NK-92 treated with Interleukin-12 subunit alpha and Interleukin-12 subunit beta, amount 100 ng/mL, for 24 hours (cell line): ENCODE data around the gene ZNF622.
"Not testable (repeated sequence)": the region's sequence is repeated elsewhere in the genome, so short reads cannot be mapped to it uniquely, and the experiment has no call there.

Source experiments
- DNase-seq: peaks from one replicate; lab custom pipeline; 2025; lab: John Stamatoyannopoulos, UW

Gene ZNF622

DNA sequence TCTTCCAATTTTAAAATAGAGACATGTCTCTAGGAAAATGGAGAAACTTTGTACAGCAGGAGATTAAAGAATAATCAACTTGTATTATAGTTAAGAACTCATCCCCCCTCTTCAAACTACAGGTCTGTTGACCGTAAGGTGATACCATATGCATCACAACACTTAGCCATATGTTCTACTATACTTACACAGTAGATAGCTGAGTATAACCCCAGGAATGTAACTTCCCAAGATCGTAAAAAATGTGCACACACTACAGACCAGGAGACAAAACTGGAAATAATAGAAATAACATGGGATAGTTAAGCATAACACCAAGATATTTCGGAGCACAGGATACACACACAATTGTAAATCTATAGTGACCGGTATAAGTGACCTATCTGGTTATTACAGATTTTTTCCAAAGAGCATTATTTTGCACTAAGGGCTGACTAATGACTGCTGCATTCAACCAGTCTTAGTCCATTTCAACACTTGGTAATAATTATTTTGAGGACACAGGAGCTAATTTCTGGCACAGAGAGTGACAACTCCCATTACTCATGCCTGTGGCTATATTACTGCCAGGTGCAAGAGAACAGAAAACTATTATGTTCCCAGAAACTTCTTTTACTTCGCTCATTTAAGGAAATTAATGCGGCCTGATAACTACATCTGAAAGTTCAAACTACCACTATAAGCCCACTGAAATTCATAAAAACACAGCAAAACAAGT, 15.4 kb upstream of the ZNF622 start:
- DNase-seq: no peak

DNA sequence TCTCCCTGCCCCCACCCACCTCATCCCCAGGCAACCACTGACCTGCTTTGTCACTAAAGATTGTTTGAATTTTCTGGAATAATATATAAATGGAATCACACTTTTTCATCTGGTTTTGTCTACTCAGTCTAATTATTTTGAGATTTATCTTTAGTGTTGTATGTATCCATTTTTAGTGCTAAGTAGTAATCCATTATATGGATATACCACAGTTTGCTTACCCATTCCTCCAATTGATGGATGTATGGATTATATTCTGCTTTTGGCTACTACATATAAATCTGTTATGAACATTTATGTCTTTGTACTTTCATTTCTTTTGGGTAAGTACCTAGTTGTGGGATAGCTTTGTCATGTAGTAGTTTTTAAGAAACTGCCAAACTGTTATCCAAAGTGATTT, 14.5 kb upstream of the ZNF622 start:
- DNase-seq: no peak

DNA sequence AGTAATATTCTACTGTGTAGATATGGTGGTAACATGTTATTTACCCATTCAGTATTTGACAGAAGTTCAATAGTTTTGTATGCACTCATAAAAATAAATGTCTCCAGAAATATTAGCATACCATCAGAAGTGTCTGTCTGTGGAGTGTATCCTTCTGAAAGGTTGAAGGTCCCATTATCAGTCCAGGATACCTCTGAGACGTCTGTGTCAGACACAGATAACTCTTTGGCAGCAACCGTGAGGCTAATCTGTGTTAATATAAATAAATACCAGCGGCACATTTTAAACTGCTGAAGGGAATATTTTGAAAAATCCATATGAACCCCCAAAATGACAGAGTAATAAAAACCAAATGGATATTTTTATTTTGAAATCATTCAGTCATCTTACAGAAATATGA, 11.9 kb upstream of the ZNF622 start:
- DNase-seq: no peak

DNA sequence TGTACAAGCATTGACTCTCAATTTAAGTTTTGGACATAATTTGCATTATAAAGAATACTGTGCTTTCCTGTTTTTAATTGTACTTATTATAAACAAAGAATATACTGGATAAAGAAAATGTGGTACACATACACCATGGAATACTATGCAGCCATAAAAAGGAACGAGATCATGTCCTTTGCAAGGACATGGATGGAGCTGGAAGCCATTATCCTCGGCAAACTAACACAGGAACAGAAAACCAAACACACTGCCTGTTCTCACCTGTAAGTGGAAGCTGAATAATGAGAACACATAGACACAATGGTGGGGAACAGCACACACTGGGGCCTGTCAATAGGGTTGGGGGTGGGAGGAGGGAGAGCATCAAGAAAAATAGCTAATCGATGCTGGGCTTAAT, 10.8 kb upstream of the ZNF622 start:
- not testable (repeated sequence) for DNase-seq

DNA sequence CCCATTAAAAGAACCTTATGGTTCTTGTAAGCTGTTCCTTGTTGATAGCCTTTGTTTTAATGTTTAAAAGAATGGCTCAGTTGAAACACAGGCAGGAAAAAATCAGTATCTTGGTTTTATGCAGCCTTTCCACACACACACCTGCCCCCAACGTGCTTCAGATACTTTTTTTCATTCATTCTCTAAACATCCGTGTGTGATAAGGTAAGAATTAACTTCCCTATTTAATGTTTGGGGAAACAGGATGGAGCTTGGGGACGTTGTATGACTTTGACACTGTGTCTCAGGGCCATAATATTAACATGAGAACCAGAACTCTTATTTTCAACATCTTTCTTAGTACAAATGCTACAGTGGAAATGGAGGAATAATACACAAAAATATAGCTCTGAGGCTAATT, 5.8 kb upstream of the ZNF622 start:
- no peak for DNase-seq

DNA sequence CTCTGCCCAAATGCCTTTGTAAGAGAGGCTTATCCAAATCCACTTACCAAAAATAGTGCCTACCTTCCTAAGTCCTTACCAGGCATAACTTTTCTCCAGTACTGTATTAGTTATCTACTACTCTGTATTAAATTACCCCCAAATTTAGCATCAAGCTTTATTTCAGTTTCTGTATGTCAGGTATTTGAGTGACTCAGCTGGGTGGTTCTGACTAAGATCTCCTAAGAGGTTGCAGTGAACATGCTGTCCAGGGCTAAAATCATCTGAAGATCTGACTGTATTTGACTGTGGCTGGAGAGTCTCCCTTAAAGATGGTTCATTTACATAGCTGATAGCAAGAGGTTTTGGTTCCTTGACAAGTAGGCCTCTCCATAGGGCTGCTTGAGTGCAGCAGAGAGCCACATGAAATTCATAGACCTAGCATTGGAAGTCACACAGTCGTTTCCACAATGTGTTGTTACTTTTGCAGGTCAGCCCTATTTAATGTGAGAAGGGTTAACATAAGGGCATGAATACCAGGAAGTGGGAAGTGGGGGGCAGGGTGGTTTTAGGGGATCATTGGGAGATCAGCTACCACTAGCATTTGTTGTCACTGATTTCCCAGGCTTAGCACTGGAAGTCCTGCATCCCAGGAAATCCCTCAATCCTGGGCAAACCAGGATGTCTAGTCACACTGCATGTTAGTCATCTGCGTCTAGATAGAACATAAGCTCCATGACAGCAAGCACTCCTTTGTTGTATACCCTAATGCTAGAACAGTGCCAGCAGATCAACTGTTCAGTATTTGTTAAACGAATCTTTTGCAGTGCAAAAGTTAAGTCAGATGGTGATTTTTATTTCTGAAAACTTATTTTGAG, 2.0 kb upstream of the ZNF622 start:
- DNase-seq: no peak

DNA sequence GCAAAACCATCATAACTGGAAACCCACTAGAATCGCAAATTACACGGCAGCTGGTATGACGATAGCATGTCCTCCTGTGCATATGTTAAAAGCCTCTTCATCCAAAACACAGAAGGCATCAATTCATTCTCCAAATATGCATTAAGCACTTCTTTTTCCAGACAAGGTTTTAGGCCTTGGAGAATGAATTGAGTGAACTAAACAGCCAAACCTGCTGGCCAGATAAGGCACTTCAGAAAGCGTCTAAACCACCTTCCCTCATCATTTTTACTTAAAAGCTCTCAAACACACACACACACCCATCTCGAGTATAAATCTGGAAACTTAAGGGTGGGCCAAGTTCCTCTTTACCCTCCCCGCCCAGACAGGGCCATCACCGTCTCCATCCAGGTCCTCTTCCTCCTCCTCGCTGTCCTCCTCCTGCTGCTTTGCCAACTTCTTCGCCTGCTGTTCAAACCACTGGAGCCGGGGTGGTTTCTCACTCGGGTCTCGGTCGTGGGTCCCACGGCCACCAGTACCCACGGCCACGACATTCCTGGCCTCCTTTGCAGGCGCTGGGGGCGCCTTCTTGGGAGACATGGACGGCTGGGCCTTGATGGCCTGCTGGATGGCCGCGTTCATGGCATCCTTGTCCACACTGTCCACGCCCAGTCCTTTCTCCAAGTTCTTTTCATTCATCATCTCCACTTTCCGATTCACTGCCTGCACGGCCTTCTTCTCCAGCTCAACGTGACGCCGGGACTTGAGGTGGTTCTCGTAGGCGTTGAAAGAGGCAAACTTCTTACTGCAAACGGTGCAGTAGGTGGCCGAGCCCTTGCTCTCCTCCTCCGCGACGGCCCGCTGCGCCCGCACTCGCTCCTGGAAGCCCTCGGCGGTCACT, 696 bp downstream of the ZNF622 start:
- DNase-seq: peak; percentile 14

DNA sequence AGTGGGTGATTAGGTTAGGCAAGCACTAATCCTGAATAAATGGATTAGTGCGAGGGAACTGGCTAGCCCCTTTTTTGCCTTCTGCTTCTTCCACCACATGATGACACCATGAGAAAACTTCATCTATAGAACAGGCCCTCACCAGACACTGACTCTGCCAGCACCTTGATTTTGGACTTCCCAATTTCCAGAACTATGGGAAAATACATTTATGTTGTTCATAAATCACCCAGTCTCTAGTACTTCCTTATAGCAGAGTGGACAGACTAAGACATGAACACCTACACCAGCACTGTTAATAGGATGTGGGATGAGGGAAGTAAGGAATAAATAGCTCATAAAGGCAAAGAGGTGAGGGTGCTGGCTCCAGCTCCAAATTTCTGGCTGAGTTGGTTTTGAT, 1.4 kb downstream of the ZNF622 start:
- no peak for DNase-seq

DNA sequence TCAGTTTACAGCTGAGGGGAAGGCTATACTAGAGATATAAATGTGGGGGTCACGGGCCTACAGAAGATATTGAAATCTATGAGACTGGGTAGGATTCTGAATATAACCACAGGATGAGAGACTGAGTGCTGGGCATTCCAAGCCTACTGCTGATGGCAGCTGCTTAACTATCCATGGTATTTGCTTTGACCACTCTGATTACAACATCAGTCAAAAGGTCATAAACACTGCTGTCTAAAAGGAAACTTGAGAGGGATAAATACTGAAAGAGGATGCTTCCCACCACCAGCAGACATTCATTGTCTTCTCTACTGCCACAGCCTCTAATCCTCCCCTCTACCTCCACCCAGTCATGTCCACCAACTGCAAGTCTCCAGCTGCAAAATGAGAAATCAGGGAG, 3.8 kb downstream of the ZNF622 start:
- no peak for DNase-seq

DNA sequence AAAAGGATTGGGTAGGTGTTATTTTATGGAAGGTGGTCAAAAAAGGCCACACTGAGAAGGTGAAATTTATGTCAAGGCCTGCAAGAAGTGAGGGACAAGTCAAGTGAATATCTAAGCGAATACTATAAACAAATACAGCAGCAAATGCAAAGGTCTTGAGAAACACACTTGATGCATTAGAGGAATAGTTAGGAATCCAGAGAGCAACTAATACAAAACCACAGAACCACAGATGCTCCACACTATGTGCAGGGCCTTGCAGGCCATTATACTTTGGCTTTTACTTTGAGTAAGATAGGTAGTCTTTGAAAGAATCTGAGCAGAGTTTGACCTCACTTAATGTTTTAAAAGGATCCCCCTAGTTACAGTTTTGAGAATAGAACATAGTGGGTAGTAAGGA, 4.6 kb downstream of the ZNF622 start:
- no peak for DNase-seq

DNA sequence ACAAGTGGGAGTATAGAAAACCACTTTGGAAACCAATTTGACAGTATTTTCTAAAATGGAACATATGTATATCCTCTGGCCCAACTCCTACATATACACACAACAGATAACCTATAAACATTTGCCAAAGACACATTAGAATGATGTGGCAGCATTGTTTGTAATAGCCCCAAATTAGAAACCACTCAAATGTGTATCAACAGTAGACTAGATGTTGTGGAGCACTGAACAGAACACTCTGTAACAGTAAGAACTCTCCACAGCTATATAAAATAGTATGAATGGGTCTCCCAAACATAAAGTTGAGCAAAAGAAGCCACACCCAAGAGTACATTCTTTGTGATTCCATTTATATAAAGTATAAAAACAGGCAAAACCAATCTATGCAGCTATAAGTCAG, 6.1 kb downstream of the ZNF622 start:
- DNase-seq: no peak

DNA sequence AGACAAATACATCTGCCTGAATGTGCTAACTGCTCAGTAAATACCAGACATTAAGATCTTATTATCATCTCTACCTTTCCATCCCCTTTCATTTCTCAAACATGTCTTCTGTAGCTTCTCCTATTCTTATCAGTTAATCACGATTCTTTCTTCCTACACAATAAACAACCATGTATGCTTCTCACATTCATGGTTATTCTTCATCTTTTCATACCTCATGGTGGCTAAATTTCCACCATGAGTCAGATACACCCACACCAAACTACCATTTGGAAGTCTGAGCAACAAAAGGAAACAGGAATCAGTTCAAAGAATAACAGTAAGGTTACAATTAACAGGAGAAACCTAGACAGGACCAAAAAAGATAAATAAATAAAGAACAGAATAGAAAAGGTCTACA, 7.7 kb downstream of the ZNF622 start:
- DNase-seq: no peak

DNA sequence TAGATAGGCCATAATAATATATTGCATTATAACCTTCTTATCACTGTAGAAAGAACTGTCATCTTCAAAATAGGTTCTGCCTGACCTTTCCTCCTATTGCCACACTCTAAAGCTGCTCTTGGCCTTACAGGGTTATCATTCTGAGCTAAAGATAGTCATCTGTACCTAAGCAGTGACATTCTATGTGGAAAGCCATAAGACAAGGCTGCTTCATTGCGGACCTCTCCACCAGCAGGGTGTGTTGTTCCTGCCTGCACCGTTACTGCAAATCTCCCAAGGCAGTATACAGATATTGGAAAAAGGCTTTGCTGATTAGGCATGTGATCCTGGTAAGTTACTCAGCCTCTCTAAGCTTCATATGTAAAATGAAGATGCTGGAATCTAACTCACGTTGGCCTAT, 8.1 kb downstream of the ZNF622 start:
- no peak for DNase-seq

DNA sequence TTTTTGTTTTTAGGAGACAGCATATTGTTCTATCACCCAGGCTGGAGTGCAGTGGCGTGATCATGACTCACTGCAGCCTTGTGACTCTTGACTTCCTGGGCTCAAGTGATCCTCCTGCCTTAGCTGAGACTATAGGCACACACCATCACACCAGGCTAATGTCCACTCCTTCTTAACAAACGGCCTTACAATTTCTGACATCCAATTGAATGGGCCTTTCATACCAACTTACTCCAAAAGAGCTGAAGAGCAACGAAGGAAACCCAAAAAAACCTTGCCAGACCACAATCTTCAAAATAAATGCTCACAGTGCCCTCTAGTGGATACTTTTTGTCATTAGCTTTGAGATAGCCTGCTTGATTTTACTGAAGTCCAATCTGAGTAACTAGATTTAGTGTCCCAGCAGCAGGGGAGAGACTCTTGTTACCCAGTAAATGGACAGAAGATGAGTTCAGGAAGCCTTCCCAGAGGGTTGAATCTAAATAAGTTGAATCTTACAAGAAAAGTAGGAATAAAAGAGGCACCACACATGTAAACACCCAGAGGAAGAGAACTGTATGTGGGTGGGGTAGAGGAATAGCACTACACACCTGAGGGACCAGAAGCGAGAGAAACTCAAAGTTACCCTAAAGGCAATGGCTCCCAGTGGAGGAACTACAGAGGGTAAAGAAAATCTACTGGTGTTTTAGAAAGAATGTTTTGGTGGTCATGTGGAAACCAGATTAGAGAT, 9.3 kb downstream of the ZNF622 start:
- peak; percentile 22 for DNase-seq

DNA sequence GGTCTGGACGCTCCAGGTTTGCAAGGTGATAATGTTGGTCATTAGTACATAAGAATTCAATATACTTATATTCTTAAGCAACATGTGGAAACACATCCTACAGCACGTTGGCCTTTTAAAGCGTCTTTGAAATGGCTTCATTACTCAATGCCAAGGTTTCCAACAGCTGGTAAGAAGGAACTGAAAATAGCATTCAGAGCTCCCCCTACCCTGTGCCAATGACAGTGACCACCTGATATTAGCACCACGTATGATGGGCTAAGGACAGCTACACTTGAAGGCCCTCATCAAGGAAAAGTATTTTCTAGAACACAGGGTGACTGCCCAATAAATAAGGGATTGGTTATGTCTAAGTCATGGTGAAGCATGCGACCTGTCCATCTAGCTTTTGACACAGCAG, 9.9 kb downstream of the ZNF622 start:
- DNase-seq: no peak

DNA sequence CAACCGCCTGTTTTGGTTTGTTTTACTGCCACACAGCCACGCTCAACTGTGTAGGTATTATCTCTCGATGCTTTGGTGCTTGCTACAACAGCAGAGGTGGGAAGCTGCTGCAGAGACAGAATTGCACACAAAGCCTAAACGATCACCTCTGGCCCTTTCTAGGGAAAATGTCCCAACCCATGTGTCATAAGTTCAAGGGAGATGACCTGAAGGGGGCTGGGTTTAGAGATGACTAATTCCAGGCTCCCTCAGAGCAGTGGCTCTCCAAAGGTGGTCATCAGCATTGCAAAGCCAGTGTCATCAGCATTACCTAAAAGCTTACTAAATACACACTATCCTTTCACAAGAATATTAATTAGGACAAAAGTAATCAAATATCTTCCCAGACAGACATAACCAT, 10.9 kb downstream of the ZNF622 start:
- no peak for DNase-seq

DNA sequence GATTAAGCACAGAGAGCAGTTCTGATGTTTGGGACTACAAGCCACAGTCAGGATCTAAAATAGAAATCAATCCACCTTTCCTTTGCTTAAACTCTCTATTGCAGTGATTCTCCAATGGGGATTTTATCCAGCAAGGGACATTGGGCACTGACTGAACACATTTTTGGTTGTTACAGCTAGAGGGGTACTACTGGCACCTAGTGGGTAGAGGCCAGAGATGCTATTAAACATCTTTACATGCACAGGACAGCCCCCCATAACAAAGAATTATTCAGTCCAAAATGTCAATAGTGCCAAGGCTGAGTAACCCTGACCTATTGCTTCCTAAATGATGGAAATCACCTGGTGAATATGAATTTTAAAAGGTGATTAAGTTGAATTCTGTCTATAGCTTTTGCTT, 12.0 kb downstream of the ZNF622 start:
- DNase-seq: no peak

DNA sequence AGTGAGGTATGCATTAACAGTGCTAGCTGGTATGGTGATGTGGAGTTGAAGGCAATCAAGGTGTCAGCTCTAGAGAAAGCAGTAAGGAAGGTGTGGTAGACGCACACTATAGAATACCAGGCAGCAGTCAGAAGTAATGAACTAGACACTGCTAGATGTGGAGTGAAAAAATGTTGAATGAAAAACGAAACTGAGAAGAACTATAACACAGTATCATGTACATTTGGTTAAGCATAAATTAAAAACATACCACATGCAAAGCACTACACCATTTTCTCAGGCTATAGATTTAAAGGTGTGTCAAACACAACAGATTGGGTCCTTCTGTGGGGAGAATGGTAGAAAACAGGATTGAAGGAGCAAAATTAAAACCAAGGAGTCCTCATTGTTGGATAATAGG, 15.4 kb downstream of the ZNF622 start:
- no peak for DNase-seq

DNA sequence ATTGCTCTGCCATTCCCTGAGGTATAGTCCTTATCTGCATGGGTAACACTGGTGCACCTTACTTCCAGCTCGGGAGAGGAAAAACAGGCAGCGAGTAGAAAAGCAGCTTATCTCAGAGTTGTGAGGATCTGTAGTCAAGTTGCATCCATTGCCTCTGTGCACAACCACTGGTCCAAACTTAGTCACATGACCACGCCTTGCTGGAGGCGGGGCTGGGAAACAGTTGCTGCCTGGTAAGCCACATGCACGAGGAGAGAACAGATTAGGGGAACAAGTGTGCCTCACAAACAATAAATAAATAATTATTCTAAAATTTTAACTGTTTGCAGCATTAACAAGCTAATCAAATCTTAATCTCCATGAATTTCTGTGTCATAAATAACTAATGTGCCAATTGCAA, 18.6 kb downstream of the ZNF622 start:
- DNase-seq: no peak

DNA sequence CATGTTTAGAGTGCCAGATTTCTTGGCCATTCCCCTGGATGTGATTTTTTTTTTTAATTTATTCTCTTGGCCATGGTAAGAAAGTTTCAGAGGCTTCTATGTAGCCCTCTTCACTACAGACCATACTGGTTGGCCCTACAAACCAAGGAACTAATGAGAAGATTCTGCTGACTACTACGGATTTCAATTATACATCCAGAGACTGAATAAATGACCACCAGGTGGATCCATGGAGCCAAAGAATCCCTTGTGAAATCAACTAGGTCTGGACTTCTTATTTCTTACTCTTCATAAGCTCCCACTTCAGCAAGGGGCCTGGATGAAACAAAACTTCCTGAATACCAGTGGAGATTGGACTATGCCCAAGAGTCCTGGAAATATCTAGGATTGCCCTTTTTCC, 27.6 kb downstream of the ZNF622 start:
- no peak for DNase-seq

DNA sequence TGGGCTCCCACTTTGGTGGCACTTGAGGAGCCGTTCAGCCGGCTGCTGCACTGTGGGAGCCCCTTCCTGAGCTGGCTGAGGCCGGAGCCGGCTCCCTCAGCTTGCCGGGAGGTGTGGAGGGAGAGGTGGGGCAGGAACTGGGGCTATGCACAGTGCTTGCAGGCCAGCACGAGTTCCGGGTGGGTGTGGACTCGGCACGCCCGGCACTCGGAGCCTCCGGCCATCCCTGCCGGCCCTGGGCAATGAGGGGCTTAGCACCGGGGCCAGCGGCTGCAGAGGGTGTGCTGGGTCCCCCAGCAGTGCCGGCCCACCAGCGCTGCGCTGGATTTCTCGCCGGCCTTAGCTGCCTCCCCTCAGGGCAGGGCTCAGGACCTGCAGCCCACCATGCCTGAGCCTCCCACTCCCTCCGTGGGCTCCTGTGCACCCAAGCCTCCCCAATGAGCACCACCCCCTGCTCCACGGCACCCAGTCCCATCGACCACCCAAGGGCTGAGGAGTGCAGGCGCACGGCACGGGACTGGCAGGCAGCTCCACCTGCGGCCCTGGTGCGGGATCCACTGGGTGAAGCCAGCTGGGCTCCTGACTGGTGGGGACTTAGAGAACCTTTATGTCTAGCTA, 29.4 kb downstream of the ZNF622 start:
- not testable (repeated sequence) for DNase-seq

DNA sequence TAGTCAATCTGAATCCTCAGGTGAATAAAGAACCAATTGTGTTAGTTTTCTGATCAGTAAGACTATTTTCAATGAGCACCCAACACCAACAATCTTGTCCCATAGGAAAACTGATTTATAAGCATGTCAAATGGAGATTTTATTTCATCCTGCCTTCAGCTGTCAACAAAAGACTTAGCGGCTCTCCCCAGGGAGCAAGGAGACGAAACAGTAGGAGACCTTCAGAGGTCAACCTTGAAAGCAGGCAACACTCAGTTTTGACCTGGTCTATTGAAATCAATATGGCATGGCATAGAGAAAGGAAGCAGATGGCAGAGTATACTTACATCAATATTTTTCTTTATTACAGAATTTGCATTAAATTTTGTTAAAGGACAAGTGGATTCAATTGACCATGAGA, 34.1 kb downstream of the ZNF622 start:
- no peak for DNase-seq
